COLO668 (cell line): ENCODE data around the gene CSGALNACT2.
"Not testable (repeated sequence)": the region's sequence is repeated elsewhere in the genome, so short reads cannot be mapped to it uniquely, and the experiment has no call there.

Experiments used
- DNase-seq: peaks from one replicate; lab custom pipeline; 2025; ENCODE audit not compliant: unreplicated experiment; lab: John Stamatoyannopoulos, UW

Gene CSGALNACT2

GRCh38 chr10:43138021-43138756 lies at the start of gene CSGALNACT2:
Gene CSGALNACT2 (plus strand): TSS chr10:43138445. CDS start chr10:43155150, 16,705 bp downstream.
- DNase-seq, result peak; percentile 93

- DNase-seq, result peak; percentile 9
Observed at GRCh38 chr10:43089519-43089918, 48.7 kb upstream of the CSGALNACT2 start.

- peak; percentile 70 for DNase-seq
Observed at GRCh38 chr10:43090188-43090587, 48.1 kb upstream of the CSGALNACT2 start.

- DNase-seq, result peak; percentile 37
Observed at GRCh38 chr10:43090664-43091063, 47.6 kb upstream of the CSGALNACT2 start.

GRCh38 chr10:43091846-43092245 lies 46.4 kb upstream of the CSGALNACT2 start:
- no peak for DNase-seq

GRCh38 chr10:43093423-43094076 lies 44.7 kb upstream of the CSGALNACT2 start:
- peak; percentile 76 for DNase-seq

- peak; percentile 52 for DNase-seq
Observed at GRCh38 chr10:43094085-43094484, 44.2 kb upstream of the CSGALNACT2 start.

- DNase-seq, result not testable (repeated sequence)
Observed at GRCh38 chr10:43099339-43099738, 38.9 kb upstream of the CSGALNACT2 start.

GRCh38 chr10:43099928-43100327 lies 38.3 kb upstream of the CSGALNACT2 start:
- no peak for DNase-seq

GRCh38 chr10:43100366-43100765 lies 37.9 kb upstream of the CSGALNACT2 start:
- no peak for DNase-seq

- no peak for DNase-seq
Observed at GRCh38 chr10:43102063-43102828, 36.0 kb upstream of the CSGALNACT2 start.

GRCh38 chr10:43105102-43105955 lies 32.9 kb upstream of the CSGALNACT2 start:
- DNase-seq, result peak; percentile 64

- no peak for DNase-seq
Observed at GRCh38 chr10:43105956-43106229, 32.4 kb upstream of the CSGALNACT2 start.

GRCh38 chr10:43106256-43107091 lies 31.8 kb upstream of the CSGALNACT2 start:
- no peak for DNase-seq

GRCh38 chr10:43108951-43109350 lies 29.3 kb upstream of the CSGALNACT2 start:
- peak; percentile 59 for DNase-seq

- DNase-seq, result no peak
Observed at GRCh38 chr10:43109671-43110249, 28.5 kb upstream of the CSGALNACT2 start.

- no peak for DNase-seq
Observed at GRCh38 chr10:43110338-43111071, 27.7 kb upstream of the CSGALNACT2 start.

GRCh38 chr10:43111101-43111500 lies 27.1 kb upstream of the CSGALNACT2 start:
- DNase-seq, result no peak
